ENCODE measurements around the gene EMSY.
A peak's percentile ranks its signal among the peaks of the same experiment; 100 is the strongest.

Gene EMSY

GRCh38 chr11:76424379-76424778 is 20.4 kb upstream of the EMSY start:
- Histone ChIP-seq H3K4me3 (ENCODE audit: insufficient read depth, low read depth, low read length, poor library complexity, severe bottlenecking) (no peak overlapping the region), H3K9me3 (ENCODE audit: control insufficient read depth, low read length) (no peaks in the 10 kb centered on the region), H3K27ac (ENCODE audit: insufficient read depth, low read length, poor library complexity, severe bottlenecking) (no peak overlapping the region), H3K36me3 (ENCODE audit: control insufficient read depth, insufficient read depth, low read length) (no peaks in the 10 kb centered on the region), H3K4me1 (ENCODE audit: control insufficient read depth, insufficient read depth, low read length, poor library complexity, severe bottlenecking) (no peaks in the 10 kb centered on the region), H3K27me3 (replicated peaks; ENCODE audit: control insufficient read depth, insufficient read depth, low read length, poor library complexity, severe bottlenecking) (no peaks in the 10 kb centered on the region)
- DNase-seq: no peak

- Histone ChIP-seq H3K27me3 (replicated peaks; ENCODE audit: control insufficient read depth, insufficient read depth, low read length, poor library complexity, severe bottlenecking) (no peaks in the 10 kb centered on the region), H3K36me3 (ENCODE audit: control insufficient read depth, insufficient read depth, low read length) (no peaks in the 10 kb centered on the region), H3K4me3 (ENCODE audit: insufficient read depth, low read depth, low read length, poor library complexity, severe bottlenecking) (no peak overlapping the region), H3K9me3 (ENCODE audit: control insufficient read depth, low read length) (no peaks in the 10 kb centered on the region), H3K27ac (ENCODE audit: insufficient read depth, low read length, poor library complexity, severe bottlenecking) (no peak overlapping the region), H3K4me1 (ENCODE audit: control insufficient read depth, insufficient read depth, low read length, poor library complexity, severe bottlenecking) (no peaks in the 10 kb centered on the region)
- no peak for DNase-seq
These were observed 19.9 kb upstream of the EMSY start for GRCh38 chr11:76424891-76425290.

GRCh38 chr11:76426660-76427059 is 18.2 kb upstream of the EMSY start:
- no peaks in the 10 kb centered on the region for H3K9me3 ChIP-seq (ENCODE audit: control insufficient read depth, low read length)
- DNase-seq: no peak
- H3K27ac ChIP-seq (ENCODE audit: insufficient read depth, low read length, poor library complexity, severe bottlenecking): no peak overlapping the region
- no peaks in the 10 kb centered on the region for H3K36me3 ChIP-seq (ENCODE audit: control insufficient read depth, insufficient read depth, low read length)
- no peaks in the 10 kb centered on the region for H3K4me1 ChIP-seq (ENCODE audit: control insufficient read depth, insufficient read depth, low read length, poor library complexity, severe bottlenecking)
- H3K27me3 ChIP-seq (replicated peaks; ENCODE audit: control insufficient read depth, insufficient read depth, low read length, poor library complexity, severe bottlenecking): no peaks in the 10 kb centered on the region
- no peak overlapping the region for H3K4me3 ChIP-seq (ENCODE audit: insufficient read depth, low read depth, low read length, poor library complexity, severe bottlenecking)

- DNase-seq: no peak
- no peaks in the 10 kb centered on the region for H3K4me1 ChIP-seq (ENCODE audit: control insufficient read depth, insufficient read depth, low read length, poor library complexity, severe bottlenecking)
- no peak overlapping the region for H3K27ac ChIP-seq (ENCODE audit: insufficient read depth, low read length, poor library complexity, severe bottlenecking)
- H3K36me3 ChIP-seq (ENCODE audit: control insufficient read depth, insufficient read depth, low read length): no peaks in the 10 kb centered on the region
- H3K9me3 ChIP-seq (ENCODE audit: control insufficient read depth, low read length): no peaks in the 10 kb centered on the region
- H3K27me3 ChIP-seq (replicated peaks; ENCODE audit: control insufficient read depth, insufficient read depth, low read length, poor library complexity, severe bottlenecking): peaks cover 3% of the 10 kb centered on the region
- no peak overlapping the region for H3K4me3 ChIP-seq (ENCODE audit: insufficient read depth, low read depth, low read length, poor library complexity, severe bottlenecking)
These were observed 8.8 kb upstream of the EMSY start for GRCh38 chr11:76436020-76436419.

- peaks cover 11% of the 10 kb centered on the region for H3K4me1 ChIP-seq (ENCODE audit: control insufficient read depth, insufficient read depth, low read length, poor library complexity, severe bottlenecking)
- peak overlapping the region; percentile 93 for H3K27ac ChIP-seq (ENCODE audit: insufficient read depth, low read length, poor library complexity, severe bottlenecking)
- no peaks in the 10 kb centered on the region for H3K27me3 ChIP-seq (replicated peaks; ENCODE audit: control insufficient read depth, insufficient read depth, low read length, poor library complexity, severe bottlenecking)
- H3K4me3 ChIP-seq (ENCODE audit: insufficient read depth, low read depth, low read length, poor library complexity, severe bottlenecking): peak overlapping the region; percentile 99
- H3K9me3 ChIP-seq (ENCODE audit: control insufficient read depth, low read length): no peaks in the 10 kb centered on the region
- H3K36me3 ChIP-seq (ENCODE audit: control insufficient read depth, insufficient read depth, low read length): peaks cover 9% of the 10 kb centered on the region
- DNase-seq: no peak
These were observed 1.4 kb upstream of the EMSY start for GRCh38 chr11:76443268-76443980.

- DNase-seq: no peak
These were observed 794 bp upstream of the EMSY start for GRCh38 chr11:76444065-76444383.

GRCh38 chr11:76445121-76446084 is 585 bp downstream of the EMSY start:
- peaks cover 21% of the 10 kb centered on the region for H3K36me3 ChIP-seq (ENCODE audit: control insufficient read depth, insufficient read depth, low read length)
- H3K4me3 ChIP-seq (ENCODE audit: insufficient read depth, low read depth, low read length, poor library complexity, severe bottlenecking): peak overlapping the region; percentile 99
- no peaks in the 10 kb centered on the region for H3K9me3 ChIP-seq (ENCODE audit: control insufficient read depth, low read length)
- peaks cover 11% of the 10 kb centered on the region for H3K4me1 ChIP-seq (ENCODE audit: control insufficient read depth, insufficient read depth, low read length, poor library complexity, severe bottlenecking)
- H3K27ac ChIP-seq (ENCODE audit: insufficient read depth, low read length, poor library complexity, severe bottlenecking): peak overlapping the region; percentile 93
- peak; percentile 24 to 58 (median 31) for DNase-seq
- no peaks in the 10 kb centered on the region for H3K27me3 ChIP-seq (replicated peaks; ENCODE audit: control insufficient read depth, insufficient read depth, low read length, poor library complexity, severe bottlenecking)

More at GRCh38 chr11:76444065-76444383, 794 bp upstream of the EMSY start:
- peaks cover 11% of the 10 kb centered on the region for H3K4me1 ChIP-seq (ENCODE audit: control insufficient read depth, insufficient read depth, low read length, poor library complexity, severe bottlenecking)
- peak overlapping the region; percentile 93 for H3K27ac ChIP-seq (ENCODE audit: insufficient read depth, low read length, poor library complexity, severe bottlenecking)
- no peaks in the 10 kb centered on the region for H3K27me3 ChIP-seq (replicated peaks; ENCODE audit: control insufficient read depth, insufficient read depth, low read length, poor library complexity, severe bottlenecking)
- peak overlapping the region; percentile 99 for H3K4me3 ChIP-seq (ENCODE audit: insufficient read depth, low read depth, low read length, poor library complexity, severe bottlenecking)
- no peaks in the 10 kb centered on the region for H3K9me3 ChIP-seq (ENCODE audit: control insufficient read depth, low read length)
- H3K36me3 ChIP-seq (ENCODE audit: control insufficient read depth, insufficient read depth, low read length): peaks cover 11% of the 10 kb centered on the region

- Histone ChIP-seq H3K27ac (ENCODE audit: insufficient read depth, low read length, poor library complexity, severe bottlenecking) (no peak overlapping the region), H3K27me3 (replicated peaks; ENCODE audit: control insufficient read depth, insufficient read depth, low read length, poor library complexity, severe bottlenecking) (no peaks in the 10 kb centered on the region), H3K4me3 (ENCODE audit: insufficient read depth, low read depth, low read length, poor library complexity, severe bottlenecking) (no peak overlapping the region), H3K36me3 (ENCODE audit: control insufficient read depth, insufficient read depth, low read length) (peaks cover 45% of the 10 kb centered on the region), H3K9me3 (ENCODE audit: control insufficient read depth, low read length) (no peaks in the 10 kb centered on the region), H3K4me1 (ENCODE audit: control insufficient read depth, insufficient read depth, low read length, poor library complexity, severe bottlenecking) (peaks cover 9% of the 10 kb centered on the region)
- no peak for DNase-seq
These were observed 3.7 kb downstream of the EMSY start for GRCh38 chr11:76448506-76448905.

GRCh38 chr11:76453248-76453647 is 8.4 kb downstream of the EMSY start:
- Histone ChIP-seq H3K4me1 (ENCODE audit: control insufficient read depth, insufficient read depth, low read length, poor library complexity, severe bottlenecking) (no peaks in the 10 kb centered on the region), H3K4me3 (ENCODE audit: insufficient read depth, low read depth, low read length, poor library complexity, severe bottlenecking) (no peak overlapping the region), H3K27ac (ENCODE audit: insufficient read depth, low read length, poor library complexity, severe bottlenecking) (no peak overlapping the region), H3K27me3 (replicated peaks; ENCODE audit: control insufficient read depth, insufficient read depth, low read length, poor library complexity, severe bottlenecking) (no peaks in the 10 kb centered on the region), H3K9me3 (ENCODE audit: control insufficient read depth, low read length) (no peaks in the 10 kb centered on the region), H3K36me3 (ENCODE audit: control insufficient read depth, insufficient read depth, low read length) (peaks cover 45% of the 10 kb centered on the region)
- no peak for DNase-seq

GRCh38 chr11:76455331-76455730 is 10.5 kb downstream of the EMSY start:
- Histone ChIP-seq H3K27ac (ENCODE audit: insufficient read depth, low read length, poor library complexity, severe bottlenecking) (no peak overlapping the region), H3K36me3 (ENCODE audit: control insufficient read depth, insufficient read depth, low read length) (peaks cover 45% of the 10 kb centered on the region), H3K9me3 (ENCODE audit: control insufficient read depth, low read length) (no peaks in the 10 kb centered on the region), H3K4me1 (ENCODE audit: control insufficient read depth, insufficient read depth, low read length, poor library complexity, severe bottlenecking) (no peaks in the 10 kb centered on the region), H3K27me3 (replicated peaks; ENCODE audit: control insufficient read depth, insufficient read depth, low read length, poor library complexity, severe bottlenecking) (no peaks in the 10 kb centered on the region), H3K4me3 (ENCODE audit: insufficient read depth, low read depth, low read length, poor library complexity, severe bottlenecking) (no peak overlapping the region)
- no peak for DNase-seq

All from effector memory CD4-positive, alpha-beta T cell (primary cell).